CD4-positive, alpha-beta T cell treated with Interleukin-2 at 100 ng/mL for 4 hours (primary cell): ENCODE results near the gene MBD5.
A peak's percentile ranks its signal among the peaks of the same experiment; 100 is the strongest.
"Not testable (repeated sequence)": the region's sequence is repeated elsewhere in the genome, so short reads cannot be mapped to it uniquely, and the experiment has no call there.

Source experiments
- DNase-seq: peaks from one replicate; pipeline ENCODE4 v3.0.0-alpha.2; 2020; ENCODE audit warnings: low spot score

Gene MBD5

DNA sequence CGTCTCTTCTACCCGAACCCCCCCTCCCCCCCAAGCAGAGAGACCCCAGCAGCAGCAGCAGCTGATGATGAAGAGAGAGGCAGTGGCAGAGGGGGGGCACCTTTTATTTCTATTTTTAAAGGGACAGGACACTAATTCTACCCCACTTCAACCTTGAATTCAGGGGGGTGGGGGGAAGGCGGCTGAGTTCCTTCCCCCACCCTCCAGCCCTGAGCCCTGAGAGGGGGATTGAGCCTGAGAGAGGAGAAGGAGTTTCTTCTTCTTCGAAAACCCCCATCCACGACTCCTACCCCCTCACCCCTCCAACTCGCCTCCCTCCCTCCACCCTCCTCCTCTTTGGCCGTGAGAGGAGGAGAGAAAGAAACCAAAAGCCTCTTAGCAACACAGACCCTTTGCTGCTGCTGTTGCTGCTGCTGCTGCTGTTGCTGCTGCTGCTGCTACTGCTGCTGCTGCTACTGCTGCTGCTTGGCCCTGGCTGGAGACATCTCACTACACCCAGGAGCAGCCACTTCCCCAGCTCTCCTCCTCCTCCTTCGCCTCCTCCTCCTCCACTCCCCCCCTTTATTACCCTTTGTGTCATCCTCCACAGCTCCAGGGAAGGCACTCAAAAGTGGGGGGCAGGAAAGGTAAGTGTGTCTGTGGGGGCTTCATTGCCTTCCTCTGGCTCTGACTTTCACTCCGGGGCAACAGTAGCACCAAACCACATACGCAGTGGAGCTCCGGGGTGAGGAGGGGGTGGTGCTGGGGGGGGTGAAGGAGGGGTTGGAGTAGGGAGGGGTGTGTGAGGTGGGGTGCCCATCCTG, at the start of gene MBD5:
TSS of gene MBD5 (plus strand) at position 33 of the 803 bp plus-strand sequence.
- DNase-seq = peak; percentile 64

- no peak for DNase-seq
Observed at GRCh38 chr2:147976102-147976501, 44.8 kb upstream of the MBD5 start.

DNA sequence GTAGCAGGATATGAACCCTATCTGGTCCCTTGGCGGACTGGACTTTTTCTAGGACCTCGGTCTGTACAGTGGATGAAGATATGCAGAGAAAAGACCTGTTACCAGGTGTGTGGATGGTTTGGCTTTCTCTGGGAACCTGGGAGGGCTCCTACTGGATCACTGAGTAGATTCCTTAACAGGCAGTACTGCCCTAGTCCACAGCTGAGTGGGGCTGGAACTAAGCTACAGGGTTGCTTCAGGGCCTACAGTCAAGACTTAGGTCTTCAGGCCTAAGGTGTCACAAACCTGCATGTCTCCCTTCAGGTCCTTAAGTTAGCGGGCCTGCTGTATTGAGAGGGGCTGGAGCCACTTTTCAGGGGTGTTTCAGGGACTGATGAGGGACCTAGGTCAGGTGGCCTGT, 43.2 kb upstream of the MBD5 start:
- DNase-seq = no peak

- DNase-seq = no peak
Observed at GRCh38 chr2:147980940-147981528, 39.9 kb upstream of the MBD5 start.

DNA sequence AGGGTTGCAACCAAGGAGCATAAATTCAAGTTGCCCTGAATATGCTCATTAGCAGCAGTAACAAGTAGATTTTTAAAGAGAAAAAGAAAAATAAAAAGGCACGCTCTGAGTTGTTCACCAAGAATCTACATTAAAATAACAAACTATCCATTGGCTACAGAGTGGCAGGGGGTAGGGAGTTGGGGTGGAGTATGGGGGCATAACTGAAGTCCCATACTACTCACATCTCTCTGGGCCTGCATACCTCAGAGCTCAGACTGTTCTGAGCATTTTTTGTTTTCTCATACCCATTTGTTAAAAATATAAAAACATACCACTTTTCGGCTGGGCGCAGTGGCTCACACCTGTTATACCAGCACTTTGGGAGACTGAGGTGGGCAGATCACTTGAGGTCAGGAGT, 31.8 kb upstream of the MBD5 start:
- DNase-seq = no peak

- peak; percentile 66 for DNase-seq
Observed at GRCh38 chr2:147989809-147990403, 31.0 kb upstream of the MBD5 start.

DNA sequence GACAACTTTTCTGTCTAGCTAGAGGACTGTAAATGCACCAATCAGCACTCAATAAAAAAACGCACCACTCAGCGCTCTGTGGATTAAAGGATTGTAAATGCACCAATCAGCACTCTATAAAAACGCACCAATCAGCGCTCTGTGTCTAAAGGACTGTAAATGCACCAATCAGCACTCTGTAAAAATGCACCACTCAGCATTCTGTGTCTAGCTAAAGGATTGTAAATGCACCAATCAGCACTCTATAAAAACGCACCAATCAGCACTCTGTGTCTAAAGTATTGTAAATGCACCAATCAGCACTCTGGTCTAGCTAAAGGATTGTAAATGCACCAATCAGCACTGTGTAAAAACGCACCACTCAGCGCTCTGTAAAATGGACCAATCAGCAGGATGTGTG, 25.9 kb upstream of the MBD5 start:
- DNase-seq = not testable (repeated sequence)

DNA sequence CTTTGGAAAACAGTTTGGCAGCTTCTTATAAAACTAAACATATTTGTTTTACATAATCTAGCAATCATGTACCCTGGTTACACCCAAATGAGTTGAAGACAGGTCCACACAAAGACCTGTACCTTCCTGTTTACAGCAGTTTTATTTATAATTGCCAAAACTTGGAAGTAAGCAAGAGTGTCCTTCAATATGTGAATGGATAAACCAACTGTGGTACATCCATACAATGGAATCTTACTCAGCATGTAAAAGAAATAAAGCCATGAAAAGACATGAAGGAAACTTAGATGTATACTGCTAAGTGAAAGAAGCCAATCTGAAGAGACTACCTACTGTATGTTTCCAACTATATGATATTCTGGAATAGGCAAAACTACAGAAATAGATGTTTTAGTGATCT, 24.1 kb upstream of the MBD5 start:
- no peak for DNase-seq

GRCh38 chr2:147998203-147998602, 22.7 kb upstream of the MBD5 start:
- DNase-seq = no peak

- no peak for DNase-seq
Observed at GRCh38 chr2:147999126-147999525, 21.8 kb upstream of the MBD5 start.

DNA sequence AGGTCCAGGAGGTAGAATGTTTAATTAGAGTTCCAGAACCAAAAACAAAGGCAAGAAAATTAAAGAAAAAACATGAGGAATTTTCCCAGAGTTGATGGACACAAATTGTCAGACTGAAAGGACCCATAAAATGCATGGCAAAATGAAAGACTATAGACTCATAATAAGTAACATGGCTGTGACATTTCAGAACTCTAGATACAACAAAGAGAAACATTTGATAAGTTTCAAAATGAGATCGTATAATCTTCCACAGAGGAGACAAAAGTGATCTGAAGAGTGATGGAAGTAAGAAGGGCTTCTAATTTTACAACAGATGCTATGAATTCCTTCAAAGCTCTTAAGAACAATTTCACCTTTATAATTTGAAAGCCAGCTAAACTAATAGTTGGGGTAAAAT, 20.8 kb upstream of the MBD5 start:
- DNase-seq = no peak

DNA sequence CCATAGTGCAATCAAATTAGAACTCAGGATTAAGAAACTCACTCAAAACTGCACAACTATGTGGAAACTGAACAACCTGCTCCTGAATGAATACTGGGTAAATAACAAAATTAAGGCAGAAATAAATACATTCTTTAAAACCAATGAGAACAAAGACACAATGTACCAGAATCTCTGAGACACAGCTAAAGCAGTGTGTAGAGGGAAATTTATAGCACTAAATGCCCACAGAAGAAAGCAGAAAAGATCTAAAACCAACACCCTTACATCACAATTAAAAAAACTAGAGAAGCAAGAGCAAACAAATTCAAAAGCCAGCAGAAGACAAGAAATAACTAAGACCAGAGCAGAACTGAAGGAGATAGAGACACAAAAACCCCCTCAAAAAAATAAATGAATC, 18.5 kb upstream of the MBD5 start:
- DNase-seq = not testable (repeated sequence)

DNA sequence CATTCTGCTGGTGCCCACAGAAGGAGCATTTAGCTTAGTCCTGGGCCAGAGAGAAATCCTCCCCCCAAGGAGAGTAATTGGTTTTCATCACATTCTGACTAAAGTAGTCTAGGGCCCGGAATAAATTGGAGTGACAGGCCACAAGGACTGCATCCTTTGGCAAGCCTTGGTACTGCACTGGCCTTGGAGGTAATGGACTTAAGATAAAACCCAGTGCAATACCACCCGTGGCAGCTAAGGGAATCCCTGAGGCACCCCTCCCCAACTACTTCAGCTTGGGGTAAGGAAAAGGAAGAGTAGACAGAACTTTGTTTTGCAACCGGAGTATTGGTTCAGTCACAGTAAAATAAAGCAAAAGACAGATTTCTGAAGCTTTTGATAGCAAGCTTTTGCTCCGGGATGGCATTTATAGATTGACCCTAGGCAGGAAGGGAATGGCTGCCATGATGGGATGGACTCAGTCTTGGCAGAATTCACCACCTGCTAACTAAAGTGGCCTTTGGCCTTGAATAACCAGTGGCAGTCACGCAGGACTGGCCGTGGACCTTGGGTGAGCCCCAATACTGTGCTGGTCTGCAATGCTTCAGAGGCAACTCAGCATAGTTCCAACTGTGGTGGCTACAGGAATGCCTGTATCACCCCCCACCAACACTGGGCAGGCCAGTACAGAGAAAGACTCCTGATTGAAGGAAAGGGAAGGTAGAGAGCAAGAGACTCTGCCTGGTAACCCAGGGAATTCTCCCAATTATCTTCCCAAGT, 14.5 kb upstream of the MBD5 start:
- no peak for DNase-seq

- no peak for DNase-seq
Observed at GRCh38 chr2:148007219-148007900, 13.5 kb upstream of the MBD5 start.

- not testable (repeated sequence) for DNase-seq
Observed at GRCh38 chr2:148008411-148008810, 12.5 kb upstream of the MBD5 start.

DNA sequence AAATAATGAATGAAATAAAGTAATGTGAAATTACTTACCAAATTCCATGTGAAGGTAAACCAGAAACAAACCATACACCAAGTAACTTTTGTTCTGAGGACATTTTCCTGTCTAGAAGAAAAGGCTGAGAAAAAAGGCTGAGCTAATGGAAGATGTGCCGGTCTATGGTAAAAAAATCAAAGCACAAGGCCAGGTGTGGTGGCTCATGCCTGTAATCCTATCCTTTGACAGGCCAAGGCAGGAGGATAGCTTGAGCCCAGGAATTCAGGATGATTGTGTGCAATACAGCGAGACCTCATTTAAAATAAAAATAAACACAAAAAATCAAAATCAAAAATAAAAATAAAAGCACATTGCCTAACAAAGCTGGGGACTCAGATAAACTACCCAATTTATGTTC, 7.0 kb upstream of the MBD5 start:
- no peak for DNase-seq

DNA sequence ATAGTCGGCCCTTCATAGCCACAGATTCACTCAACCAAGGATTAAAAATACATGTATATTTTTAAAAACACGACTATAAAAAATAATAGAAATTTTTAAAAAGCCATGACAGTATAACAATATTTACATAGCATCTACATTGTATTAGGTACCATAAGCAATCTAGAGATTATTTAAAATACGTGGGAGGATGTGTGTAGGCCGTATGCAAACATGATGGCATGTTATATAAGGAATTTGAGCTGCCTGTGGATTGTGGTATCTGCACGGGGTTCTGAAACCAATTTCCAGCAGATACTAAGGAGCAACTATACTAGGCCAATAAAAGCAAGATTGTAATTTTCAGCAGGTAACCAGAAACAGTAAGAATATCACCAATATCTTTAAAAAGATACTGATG, 6.3 kb upstream of the MBD5 start:
- DNase-seq = no peak

- peak; percentile 98 for DNase-seq
Observed at GRCh38 chr2:148020111-148021058, 506 bp upstream of the MBD5 start, which contains the start of gene ORC4. Gene ORC4, minus strand, starts transcription at chr2:148020737. Its CDS starts 44,779 bp downstream, at chr2:147975958.

- DNase-seq = no peak
Observed at GRCh38 chr2:148021886-148022285, 995 bp downstream of the MBD5 start.

- no peak for DNase-seq
Observed at GRCh38 chr2:148022351-148022750, 1.5 kb downstream of the MBD5 start.

- DNase-seq = no peak
Observed at GRCh38 chr2:148022882-148023281, 2.0 kb downstream of the MBD5 start.
